Measurements from ENCODE around the gene TRAPPC3. TPM values are rescaled to one million over a fixed set of nuclear protein-coding genes. Genes with fewer than 3 reads are reported as not detected.

TRAPPC3 gene
- total RNA-seq, 4 donors from 2014 or later = 54.6 to 165 (median 105) TPM

- peaks cover 0 to 5% (median 0%) of the 10 kb centered on the region in 4 donors for H3K4me1 ChIP-seq
- TF ChIP-seq POLR2AphosphoS5 (IDR thresholded peaks at IDR 0.05) (no peak), EP300 (IDR thresholded peaks at IDR 0.05; ENCODE audit: low read depth) (no peak), POLR2A (IDR thresholded peaks at IDR 0.05) (no peak), CTCF (IDR thresholded peaks at IDR 0.05) (no peak)
- no peaks in the 10 kb centered on the region for H3K27me3 ChIP-seq
- H3K36me3 ChIP-seq = no peaks in the 10 kb centered on the region
- WGBS, 2 donors (ENCODE audit: low coverage in 1 of 2) = 80 to 87% methylated on average over 2 to 9 of the region's 9 CpGs
- no peak for DNase-seq
- H3K27ac ChIP-seq = no peak overlapping the region
- intact Hi-C loops (cut with DNase I; ENCODE audit: low total_unique reads) (no loop called here), in situ Hi-C loops (cut with MboI; ENCODE audit: low pct_ligation_motif_present in 1 of 4, low pct_unique_long_range_greater_than_20kb in 1 of 4, low sequenced_read_pairs in 3 of 4) (loop anchor here in 3 of 4 donors (10.0 to 25.0 kb wide), 5 partner anchors 77 to 305 kb away; no protein-coding TSS in a partner anchor)
- no peaks in the 10 kb centered on the region for H3K9me3 ChIP-seq
- no peak overlapping the region for H3K4me3 ChIP-seq
These were observed 41.9 kb downstream of the TRAPPC3 start for GRCh38 chr1:36107394-36107793.

GRCh38 chr1:36106269-36106668 is 43.0 kb downstream of the TRAPPC3 start:
- H3K27ac ChIP-seq = no peak overlapping the region
- in situ Hi-C loops (cut with MboI; ENCODE audit: low pct_ligation_motif_present in 1 of 4, low pct_unique_long_range_greater_than_20kb in 1 of 4, low sequenced_read_pairs in 3 of 4) = loop anchor here in 3 of 4 donors (10.0 to 25.0 kb wide), 5 partner anchors 79 to 306 kb away; no protein-coding TSS in a partner anchor
- no peak for TF ChIP-seq POLR2AphosphoS5 (IDR thresholded peaks at IDR 0.05)

GRCh38 chr1:36101546-36101945 is 47.7 kb downstream of the TRAPPC3 start:
- no peaks in the 10 kb centered on the region for H3K36me3 ChIP-seq
- intact Hi-C loops (cut with DNase I; ENCODE audit: low total_unique reads) = no loop called here

More at GRCh38 chr1:36106269-36106668, 43.0 kb downstream of the TRAPPC3 start:
- Histone ChIP-seq H3K9me3 (no peaks in the 10 kb centered on the region), H3K36me3 (no peaks in the 10 kb centered on the region), H3K4me1 (peaks cover 0 to 5% (median 0%) of the 10 kb centered on the region in 4 donors), H3K4me3 (no peak overlapping the region), H3K27me3 (no peaks in the 10 kb centered on the region)
- DNase-seq = no peak
- WGBS, 2 donors (ENCODE audit: low coverage in 1 of 2) = 49% methylated on average over 5 of the region's 5 CpGs; no CpG with 5 or more reads in 1 of the 2 donors
- intact Hi-C loops (cut with DNase I; ENCODE audit: low total_unique reads) = no loop called here

GRCh38 chr1:36100376-36100775 is 48.9 kb downstream of the TRAPPC3 start:
- Histone ChIP-seq H3K4me3 (no peak overlapping the region), H3K27me3 (no peaks in the 10 kb centered on the region), H3K36me3 (no peaks in the 10 kb centered on the region), H3K4me1 (peaks cover 0 to 8% (median 3%) of the 10 kb centered on the region in 4 donors), H3K27ac (no peak overlapping the region), H3K9me3 (no peaks in the 10 kb centered on the region)
- in situ Hi-C loops (cut with MboI; ENCODE audit: low pct_ligation_motif_present in 1 of 4, low pct_unique_long_range_greater_than_20kb in 1 of 4, low sequenced_read_pairs in 3 of 4) (loop anchor here in 3 of 4 donors (10.0 to 25.0 kb wide), 5 partner anchors 84 to 312 kb away; no protein-coding TSS in a partner anchor), intact Hi-C loops (cut with DNase I; ENCODE audit: low total_unique reads) (no loop called here)
- WGBS, 2 donors (ENCODE audit: low coverage in 1 of 2) = 69% methylated on average over 6 of the region's 6 CpGs; no CpG with 5 or more reads in 1 of the 2 donors
- no peak for TF ChIP-seq POLR2AphosphoS5 (IDR thresholded peaks at IDR 0.05)
- no peak for TF ChIP-seq CTCF (IDR thresholded peaks at IDR 0.05)
- TF ChIP-seq POLR2A (IDR thresholded peaks at IDR 0.05) = no peak
- no peak for TF ChIP-seq EP300 (IDR thresholded peaks at IDR 0.05; ENCODE audit: low read depth)
- DNase-seq = no peak

More at GRCh38 chr1:36101546-36101945, 47.7 kb downstream of the TRAPPC3 start:
- Histone ChIP-seq H3K4me3 (no peak overlapping the region), H3K9me3 (no peaks in the 10 kb centered on the region), H3K27me3 (no peaks in the 10 kb centered on the region), H3K27ac (no peak overlapping the region), H3K4me1 (peaks cover 0 to 8% (median 3%) of the 10 kb centered on the region in 4 donors)
- WGBS, 2 donors (ENCODE audit: low coverage in 1 of 2) = 98 to 100% methylated on average over 4 to 5 of the region's 5 CpGs
- DNase-seq = no peak
- in situ Hi-C loops (cut with MboI; ENCODE audit: low pct_ligation_motif_present in 1 of 4, low pct_unique_long_range_greater_than_20kb in 1 of 4, low sequenced_read_pairs in 3 of 4) = loop anchor here in 3 of 4 donors (10.0 to 25.0 kb wide), 5 partner anchors 83 to 311 kb away; no protein-coding TSS in a partner anchor
- TF ChIP-seq EP300 (IDR thresholded peaks at IDR 0.05; ENCODE audit: low read depth) (no peak), POLR2A (IDR thresholded peaks at IDR 0.05) (no peak), CTCF (IDR thresholded peaks at IDR 0.05) (no peak)

Measured in transverse colon (tissue), 4 donors.